Measurements from ENCODE around the gene CHRNA3.

Gene CHRNA3

DNA sequence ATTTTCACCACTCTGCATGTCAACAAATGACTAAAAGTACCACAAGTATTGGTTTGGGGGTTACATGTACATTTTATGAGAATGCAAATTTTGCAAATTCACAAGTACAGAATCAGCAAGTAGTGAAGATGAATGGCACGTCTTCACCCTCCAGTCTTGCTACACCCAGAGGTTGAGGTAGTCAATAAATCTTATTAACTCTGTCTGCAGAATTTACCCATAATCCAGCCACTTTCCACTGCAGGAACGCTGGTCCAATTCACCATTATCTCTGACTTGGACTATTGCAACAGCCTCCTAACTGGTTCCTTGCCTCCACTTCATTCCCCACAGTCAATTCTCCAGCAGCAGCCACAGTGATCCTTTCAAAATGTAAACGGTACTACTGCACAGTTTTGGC lies 70.0 kb downstream of the CHRNA3 start:
- TF ChIP-seq, protein P1, sequence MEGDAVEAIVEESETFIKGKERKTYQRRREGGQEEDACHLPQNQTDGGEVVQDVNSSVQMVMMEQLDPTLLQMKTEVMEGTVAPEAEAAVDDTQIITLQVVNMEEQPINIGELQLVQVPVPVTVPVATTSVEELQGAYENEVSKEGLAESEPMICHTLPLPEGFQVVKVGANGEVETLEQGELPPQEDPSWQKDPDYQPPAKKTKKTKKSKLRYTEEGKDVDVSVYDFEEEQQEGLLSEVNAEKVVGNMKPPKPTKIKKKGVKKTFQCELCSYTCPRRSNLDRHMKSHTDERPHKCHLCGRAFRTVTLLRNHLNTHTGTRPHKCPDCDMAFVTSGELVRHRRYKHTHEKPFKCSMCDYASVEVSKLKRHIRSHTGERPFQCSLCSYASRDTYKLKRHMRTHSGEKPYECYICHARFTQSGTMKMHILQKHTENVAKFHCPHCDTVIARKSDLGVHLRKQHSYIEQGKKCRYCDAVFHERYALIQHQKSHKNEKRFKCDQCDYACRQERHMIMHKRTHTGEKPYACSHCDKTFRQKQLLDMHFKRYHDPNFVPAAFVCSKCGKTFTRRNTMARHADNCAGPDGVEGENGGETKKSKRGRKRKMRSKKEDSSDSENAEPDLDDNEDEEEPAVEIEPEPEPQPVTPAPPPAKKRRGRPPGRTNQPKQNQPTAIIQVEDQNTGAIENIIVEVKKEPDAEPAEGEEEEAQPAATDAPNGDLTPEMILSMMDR (IDR thresholded peaks at IDR 0.05; ENCODE audit: low read length, missing control alignments), result no peak
- DNase-seq (ENCODE audit: low read depth), result no peak
- H3K4me3 ChIP-seq (replicated peaks; ENCODE audit: low read depth, low read length), result no peak overlapping the region

DNA sequence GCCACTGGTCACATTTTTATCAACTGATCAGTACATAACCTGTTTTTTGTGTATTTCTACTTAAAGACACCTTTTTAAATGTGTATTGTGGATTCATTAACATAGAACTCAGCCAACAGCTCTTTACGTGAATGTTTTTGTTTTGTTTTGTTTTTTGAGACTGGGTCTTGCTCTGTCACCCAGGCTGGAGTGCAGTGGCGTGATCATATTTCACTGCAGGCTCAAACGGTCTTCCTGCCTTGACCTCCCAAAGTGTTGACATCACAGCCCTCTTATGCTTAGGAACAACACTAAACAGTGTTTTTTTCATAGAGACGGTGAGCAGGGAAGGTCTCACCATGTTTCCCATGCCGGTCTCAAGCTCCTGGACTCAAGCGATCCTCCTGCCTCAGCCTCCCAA lies 70.6 kb downstream of the CHRNA3 start:
- TF ChIP-seq, protein P1 (IDR thresholded peaks at IDR 0.05; ENCODE audit: low read length, missing control alignments), result no peak
- no peak overlapping the region for H3K4me3 ChIP-seq (replicated peaks; ENCODE audit: low read depth, low read length)
- no peak for DNase-seq (ENCODE audit: low read depth)
